ENCODE data around the gene FAM222A. TPM values are rescaled to one million over a fixed set of nuclear protein-coding genes. Genes with fewer than 3 reads are reported as not detected.

The FAM222A gene
- polyA plus RNA-seq, 2 of the 4 experiments (the other 2 are of a cell fraction) = 0.98 to 3.2 TPM

GRCh38 chr12:109763201-109763841 lies 49.7 kb downstream of the FAM222A start:
- no peak overlapping the region for H3K4me2 ChIP-seq
- ChIA-PET CTCF (interaction anchor here (1.6 to 9.2 kb wide), 3 partner anchors 11 to 245 kb away, joined by 4 to 88 read pairs (median 10); no protein-coding TSS in a partner anchor), POLR2A (no interaction called here)
- no peak overlapping the region for H3K4me3 ChIP-seq
- H3K4me1 ChIP-seq = no peaks in the 10 kb centered on the region
- DNase-seq (ENCODE audit: low read depth in 1 of 2, low spot score in 1 of 2) = peak in 1 of 2 experiments; percentile 60
- no peak overlapping the region for H3K27ac ChIP-seq
- TF ChIP-seq CBX8 (IDR thresholded peaks at IDR 0.05) (no peak), FOSB (CRISPR knock-in tag; IDR thresholded peaks at IDR 0.05) (no peak), USF2 (IDR thresholded peaks at IDR 0.05) (no peak), CHD2 (IDR thresholded peaks at IDR 0.05; ENCODE audit: low read length, partially characterized antibody) (no peak), ESRRA (IDR thresholded peaks at IDR 0.05; ENCODE audit: borderline replicate concordance, low read length) (no peak), FOSL2 (IDR thresholded peaks at IDR 0.05) (no peak), FOSL2 (CRISPR knock-in tag; IDR thresholded peaks at IDR 0.05) (peak; percentile 54; the same call in 1 of the 2 replicates)
- FAIRE-seq = peak; percentile 65
- 52% methylated on average over 3 of the region's 3 CpGs for WGBS (ENCODE audit: missing lambda C conversion rate)
- peak; percentile 53 to 64 for ATAC-seq
- no peaks in the 10 kb centered on the region for H3K9me3 ChIP-seq

DNA sequence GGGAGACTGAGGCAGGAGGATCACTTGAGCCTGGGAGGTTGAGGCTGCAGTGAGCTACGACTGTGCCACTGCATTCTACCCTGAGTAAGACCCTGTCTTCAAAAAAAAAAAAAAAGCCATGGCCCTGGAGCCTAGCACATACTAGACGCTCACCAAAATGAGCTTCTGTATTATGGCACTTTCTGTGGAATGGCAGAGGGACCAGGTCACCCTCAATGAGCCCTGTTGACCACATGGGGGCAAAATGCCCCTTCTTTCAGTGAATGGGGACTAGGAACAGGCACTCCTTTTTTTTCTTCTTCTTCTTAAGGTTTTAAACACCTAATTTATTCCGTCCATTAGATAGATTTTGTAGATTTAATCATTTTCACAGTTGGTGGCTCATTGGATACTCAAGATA lies 50.5 kb downstream of the FAM222A start:
- Histone ChIP-seq H3K27ac (no peak overlapping the region), H3K4me2 (no peak overlapping the region), H3K4me1 (no peaks in the 10 kb centered on the region), H3K4me3 (no peak overlapping the region), H3K9me3 (no peaks in the 10 kb centered on the region)
- no peak for DNase-seq (ENCODE audit: low read depth in 1 of 2, low spot score in 1 of 2)
- 74% methylated on average over 3 of the region's 3 CpGs for WGBS (ENCODE audit: missing lambda C conversion rate)
- FAIRE-seq = no peak
- CTCF ChIA-PET = interaction anchor here (1.1 to 9.2 kb wide), 4 partner anchors 10 to 45 kb away, joined by 3 to 88 read pairs (median 6); no protein-coding TSS in a partner anchor
- POLR2A ChIA-PET = no interaction called here
- peak; percentile 22; the same call in 1 of the 3 replicates for TF ChIP-seq CTCF (IDR thresholded peaks at IDR 0.05)
- TF ChIP-seq RAD21 (conservative IDR thresholded peaks at IDR 0.05 in 1 of 2, IDR thresholded peaks at IDR 0.05 in 1 of 2) = peak in 1 of 2 experiments; percentile 26; a peak in 1 of 5 replicates
- TF ChIP-seq TFCP2L1 (CRISPR knock-in tag; IDR thresholded peaks at IDR 0.05) = no peak
- peak in 1 of 2 experiments; percentile 59; a peak in 3 of 6 replicates for ATAC-seq

DNA sequence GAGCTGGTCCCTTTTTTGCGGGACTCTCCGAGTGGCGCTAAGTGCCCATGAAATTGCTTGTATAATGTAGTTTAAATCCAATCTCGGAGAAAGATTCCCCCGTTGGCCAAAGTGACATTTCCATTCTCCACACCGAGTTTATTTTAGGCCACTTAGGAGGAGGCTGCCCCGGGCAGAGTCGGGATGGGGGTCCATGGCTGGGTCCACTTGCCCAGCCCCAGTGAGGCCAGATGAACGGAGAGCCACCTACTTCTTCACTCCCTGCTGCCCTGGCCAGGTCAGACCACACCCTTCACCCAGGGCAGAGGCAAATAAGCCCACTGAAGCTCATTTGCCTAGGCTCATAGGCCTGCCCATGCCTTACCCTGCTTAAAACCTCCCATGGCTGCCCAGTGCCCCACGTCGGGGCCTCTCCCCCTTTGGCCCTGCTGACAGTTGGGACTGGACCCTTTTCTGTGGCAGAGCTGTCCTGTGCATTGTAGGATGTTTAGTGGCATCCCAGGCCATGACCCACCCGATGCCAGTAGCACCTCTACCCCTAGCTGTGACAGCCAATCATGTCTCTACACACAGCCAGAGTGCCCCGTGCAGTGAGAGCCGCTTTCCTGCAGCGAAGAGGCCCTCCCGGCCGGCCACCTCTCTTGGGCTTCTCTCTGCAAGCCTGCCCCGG lies 51.3 kb downstream of the FAM222A start:
- H3K4me3 ChIP-seq = no peak overlapping the region
- ATAC-seq (no peak), FAIRE-seq (no peak), DNase-seq (ENCODE audit: low read depth in 1 of 2, low spot score in 1 of 2) (no peak)
- CTCF ChIA-PET = interaction anchor here (0.5 to 9.2 kb wide), 5 partner anchors 9 to 71 kb away, joined by 3 to 88 read pairs (median 5); no protein-coding TSS in a partner anchor
- no peaks in the 10 kb centered on the region for H3K4me1 ChIP-seq
- POLR2A ChIA-PET = no interaction called here
- H3K4me2 ChIP-seq = no peak overlapping the region
- WGBS (ENCODE audit: missing lambda C conversion rate) = 76% methylated on average over 17 of the region's 18 CpGs
- no peak for TF ChIP-seq POLR2A (IDR thresholded peaks at IDR 0.05; ENCODE audit: low read length)
- no peak for TF ChIP-seq SREBF2 (IDR thresholded peaks at IDR 0.05)
- TF ChIP-seq KDM5A (IDR thresholded peaks at IDR 0.05) = no peak
- no peak for TF ChIP-seq CHD4 (IDR thresholded peaks at IDR 0.05; ENCODE audit: borderline replicate concordance)
- TF ChIP-seq HMGXB4 (CRISPR knock-in tag; IDR thresholded peaks at IDR 0.05; ENCODE audit: borderline replicate concordance) = no peak
- TF ChIP-seq KDM1A (IDR thresholded peaks at IDR 0.05; ENCODE audit: low read depth) = no peak
- TF ChIP-seq E2F6 (IDR thresholded peaks at IDR 0.05; ENCODE audit: borderline replicate concordance, low read depth) = no peak
- no peak for TF ChIP-seq PHF8 (IDR thresholded peaks at IDR 0.05; ENCODE audit: borderline replicate concordance, low read depth)
- no peak for TF ChIP-seq USF2 (IDR thresholded peaks at IDR 0.05)
- no peak for TF ChIP-seq FOSB (CRISPR knock-in tag; IDR thresholded peaks at IDR 0.05)
- no peak for TF ChIP-seq HDAC2 (IDR thresholded peaks at IDR 0.05)
- no peak for TF ChIP-seq HEYL (CRISPR knock-in tag; IDR thresholded peaks at IDR 0.05)
- no peak for TF ChIP-seq RNF2 (IDR thresholded peaks at IDR 0.05; ENCODE audit: borderline replicate concordance, low read depth)
- no peak overlapping the region for H3K27ac ChIP-seq
- no peaks in the 10 kb centered on the region for H3K9me3 ChIP-seq

Data from A549 (cell line).